ENCODE results near the gene GALNTL6. TPM values are rescaled to one million over a fixed set of nuclear protein-coding genes. Genes with fewer than 3 reads are reported as not detected.
"Not testable (repeated sequence)": the region's sequence is repeated elsewhere in the genome, so short reads cannot be mapped to it uniquely, and the experiment has no call there.

Gene GALNTL6
- total RNA-seq, 1 donor from 2014 or later, result not detected

GRCh38 chr4:172377486-172378140 is 564.4 kb downstream of the GALNTL6 start:
- intact Hi-C loops (cut with micrococcal nuclease), result no loop called here

GRCh38 chr4:172379834-172380233 is 566.6 kb downstream of the GALNTL6 start:
- intact Hi-C loops (cut with micrococcal nuclease), result no loop called here

- intact Hi-C loops (cut with micrococcal nuclease), result no loop called here
Measured at GRCh38 chr4:172390331-172390730, 577.1 kb downstream of the GALNTL6 start.

GRCh38 chr4:172392741-172393140 is 579.5 kb downstream of the GALNTL6 start:
- intact Hi-C loops (cut with micrococcal nuclease), result no loop called here

- intact Hi-C loops (cut with micrococcal nuclease), result no loop called here
Measured at GRCh38 chr4:172393220-172393619, 580.0 kb downstream of the GALNTL6 start.

- intact Hi-C loops (cut with micrococcal nuclease), result no loop called here
Measured at GRCh38 chr4:172404676-172405075, 591.5 kb downstream of the GALNTL6 start.

- intact Hi-C loops (cut with micrococcal nuclease), result no loop called here
Measured at GRCh38 chr4:172410363-172410762, 597.2 kb downstream of the GALNTL6 start.

GRCh38 chr4:172411149-172411548 is 597.9 kb downstream of the GALNTL6 start:
- intact Hi-C loops (cut with micrococcal nuclease), result no loop called here

GRCh38 chr4:172412851-172413580 is 599.8 kb downstream of the GALNTL6 start:
- intact Hi-C loops (cut with micrococcal nuclease), result no loop called here

- intact Hi-C loops (cut with micrococcal nuclease), result not testable (repeated sequence)
Measured at GRCh38 chr4:172428979-172429378, 615.8 kb downstream of the GALNTL6 start.

- intact Hi-C loops (cut with micrococcal nuclease), result no loop called here
Measured at GRCh38 chr4:172480471-172480870, 667.3 kb downstream of the GALNTL6 start.

- intact Hi-C loops (cut with micrococcal nuclease), result no loop called here
Measured at GRCh38 chr4:172481802-172482508, 668.8 kb downstream of the GALNTL6 start.

- intact Hi-C loops (cut with micrococcal nuclease), result no loop called here
Measured at GRCh38 chr4:172485007-172485406, 671.8 kb downstream of the GALNTL6 start.

GRCh38 chr4:172486531-172486930 is 673.3 kb downstream of the GALNTL6 start:
- intact Hi-C loops (cut with micrococcal nuclease), result no loop called here

GRCh38 chr4:172489861-172490260 is 676.7 kb downstream of the GALNTL6 start:
- intact Hi-C loops (cut with micrococcal nuclease), result no loop called here

GRCh38 chr4:172495769-172496168 is 682.6 kb downstream of the GALNTL6 start:
- intact Hi-C loops (cut with micrococcal nuclease), result no loop called here

- intact Hi-C loops (cut with micrococcal nuclease), result no loop called here
Measured at GRCh38 chr4:172497321-172497720, 684.1 kb downstream of the GALNTL6 start.

GRCh38 chr4:172514011-172514410 is 700.8 kb downstream of the GALNTL6 start:
- intact Hi-C loops (cut with micrococcal nuclease), result no loop called here

- intact Hi-C loops (cut with micrococcal nuclease), result no loop called here
Measured at GRCh38 chr4:172514801-172515200, 701.6 kb downstream of the GALNTL6 start.

- intact Hi-C loops (cut with micrococcal nuclease), result no loop called here
Measured at GRCh38 chr4:172515266-172515879, 702.2 kb downstream of the GALNTL6 start.

GRCh38 chr4:172517391-172517790 is 704.2 kb downstream of the GALNTL6 start:
- intact Hi-C loops (cut with micrococcal nuclease), result no loop called here

GRCh38 chr4:172521248-172521647 is 708.0 kb downstream of the GALNTL6 start:
- intact Hi-C loops (cut with micrococcal nuclease), result no loop called here

All from T-helper 1 cell treated with Interleukin-12 subunit alpha and Interleukin-12 subunit beta and Interleukin-4 antibody, amounts not matched to agents 30 ng/mL and 1 ng/mL, for 36 hours (primary cell).